Neural cell (in vitro differentiated cells): ENCODE data around the gene MPL. TPM values are rescaled to one million over a fixed set of nuclear protein-coding genes. Genes with fewer than 3 reads are reported as not detected.

Experiments used
- H2AFZ ChIP-seq: fragments of 200-600, 300-800 bp; sonication (generic), shearing (Covaris generic); 2 replicates; pipeline ENCODE4 v1.6.0; 2014; ENCODE audit warnings: low read depth, mild to moderate bottlenecking, antibody characterized with exemption, low read length, moderate library complexity
- H3F3A ChIP-seq: fragments of 200-600 bp; shearing (Covaris generic); 2 replicates; pipeline ENCODE4 v1.6.1; 2016; ENCODE audit warnings: mild to moderate bottlenecking, moderate library complexity, mixed read lengths, antibody characterized with exemption, low read length; ENCODE audit not compliant: insufficient read depth, poor library complexity, severe bottlenecking
- H3K27ac ChIP-seq: fragments of 200-600, 300-800 bp; sonication (generic), shearing (Covaris generic); 2 replicates; pipeline ENCODE4 v1.5.1; 2014; ENCODE audit warnings: mild to moderate bottlenecking, low read length, moderate library complexity
- H3K27me3 ChIP-seq: fragments of 300-800, 200-600 bp; sonication (generic), shearing (Covaris generic); 2 replicates; pipeline ENCODE4 v1.6.0; 2014; ENCODE audit warnings: mild to moderate bottlenecking, low read depth, low read length, moderate library complexity; ENCODE audit not compliant: insufficient read depth
- H3K36me3 ChIP-seq: fragments of 300-800, 200-600 bp; sonication (generic), shearing (Covaris generic); 2 replicates; pipeline ENCODE4 v1.5.1; 2014; ENCODE audit warnings: mild to moderate bottlenecking, antibody characterized with exemption, low read length, moderate library complexity; ENCODE audit not compliant: insufficient read depth
- H3K4me2 ChIP-seq: fragments of 300-800, 200-600 bp; sonication (generic), shearing (Covaris generic); 2 replicates; pipeline ENCODE4 v1.6.0; 2014; ENCODE audit warnings: mild to moderate bottlenecking, low read length
- H3K4me3 ChIP-seq: fragments of 300-800, 200-600 bp; sonication (generic), shearing (Covaris generic); 2 replicates; pipeline ENCODE4 v1.5.1; 2014; ENCODE audit warnings: mild to moderate bottlenecking, low read length, moderate library complexity
- H3K79me2 ChIP-seq: fragments of 200-600 bp; shearing (Covaris generic); replicated peaks from 2 replicates; pipeline ENCODE4 v1.6.0; 2014; ENCODE audit warnings: mild to moderate bottlenecking, low read length, moderate library complexity; ENCODE audit not compliant: insufficient read depth
- H3K9ac ChIP-seq: fragments of 300-800, 200-600 bp; sonication (generic), shearing (Covaris generic); 2 replicates; pipeline ENCODE4 v1.6.1; 2016; ENCODE audit warnings: mild to moderate bottlenecking, low read length, mixed read lengths
- H3K9me2 ChIP-seq: fragments of 200-600 bp; shearing (Covaris generic); 2 replicates; pipeline ENCODE4 v1.6.1; 2016; ENCODE audit warnings: mild to moderate bottlenecking, low read length, mixed read lengths; ENCODE audit not compliant: insufficient read depth
- H3K9me3 ChIP-seq: fragments of 200-600, 300-800 bp; sonication (generic), shearing (Covaris generic); 2 replicates; pipeline ENCODE4 v1.6.1; 2016; ENCODE audit warnings: mild to moderate bottlenecking, mixed run types, low read length, moderate library complexity, mixed read lengths
- H4K20me1 ChIP-seq: fragments of 200-600 bp; shearing (Covaris generic); 2 replicates; pipeline ENCODE4 v1.6.1; 2016; ENCODE audit warnings: mild to moderate bottlenecking, mixed run types; ENCODE audit not compliant: insufficient read depth
- EP300 ChIP-seq: fragments of 450-650 bp; conservative IDR thresholded peaks from 2 replicates; pipeline ENCODE4 v1.6.1; 2014; ENCODE audit warnings: antibody characterized with exemption, mild to moderate bottlenecking, moderate library complexity; ENCODE audit not compliant: poor library complexity, severe bottlenecking
- EZH2 ChIP-seq: fragments of 200-600, 300-800 bp; shearing (Covaris generic), sonication (generic); IDR thresholded peaks from 2 replicates; pipeline ENCODE4 v1.6.1; 2014; ENCODE audit warnings: antibody characterized with exemption, low read length, borderline replicate concordance, mild to moderate bottlenecking; ENCODE audit not compliant: insufficient read depth, poor library complexity, severe bottlenecking
- MXI1 ChIP-seq: fragments of 450-650 bp; conservative IDR thresholded peaks from 2 replicates; pipeline ENCODE4 v1.6.1; 2014; ENCODE audit warnings: antibody characterized with exemption, mild to moderate bottlenecking; ENCODE audit not compliant: poor library complexity, severe bottlenecking
- POLR2AphosphoS5 ChIP-seq: IDR thresholded peaks from 2 replicates; pipeline ENCODE4 v1.6.1; 2012
- RAD21 ChIP-seq: fragments of 450-650 bp; conservative IDR thresholded peaks from 2 replicates; pipeline ENCODE4 v1.6.1; 2014; ENCODE audit warnings: antibody characterized with exemption, mild to moderate bottlenecking, moderate library complexity
- SMC3 ChIP-seq: fragments of 450-650 bp; conservative IDR thresholded peaks from 2 replicates; pipeline ENCODE4 v1.6.1; 2014; ENCODE audit warnings: antibody characterized with exemption, mild to moderate bottlenecking, moderate library complexity; ENCODE audit not compliant: poor library complexity
- TAF1 ChIP-seq: IDR thresholded peaks from 2 replicates; pipeline ENCODE4 v1.6.1; 2012; ENCODE audit warnings: low read depth
- polyA plus RNA-seq: library from polyadenylated mRNA; depleted of rRNA; stranded (reverse); fragments of >200 nt; gene quantifications from 2 replicates; pipeline ENCODE4 v1.2.3, GENCODE V29; 2014
- TF ChIP-seq, protein P1 (sequence below): fragments of 450-650 bp; IDR thresholded peaks from 2 replicates; pipeline ENCODE4 v1.5.1; 2014; ENCODE audit warnings: antibody characterized with exemption, mild to moderate bottlenecking, moderate library complexity; ENCODE audit not compliant: poor library complexity, severe bottlenecking
- TF ChIP-seq, protein P2 (sequence below): IDR thresholded peaks from 2 replicates; pipeline ENCODE4 v1.6.1; 2012; ENCODE audit warnings: borderline replicate concordance

MPL gene
- polyA plus RNA-seq, 1 donor from 2014 or later, result not detected

DNA sequence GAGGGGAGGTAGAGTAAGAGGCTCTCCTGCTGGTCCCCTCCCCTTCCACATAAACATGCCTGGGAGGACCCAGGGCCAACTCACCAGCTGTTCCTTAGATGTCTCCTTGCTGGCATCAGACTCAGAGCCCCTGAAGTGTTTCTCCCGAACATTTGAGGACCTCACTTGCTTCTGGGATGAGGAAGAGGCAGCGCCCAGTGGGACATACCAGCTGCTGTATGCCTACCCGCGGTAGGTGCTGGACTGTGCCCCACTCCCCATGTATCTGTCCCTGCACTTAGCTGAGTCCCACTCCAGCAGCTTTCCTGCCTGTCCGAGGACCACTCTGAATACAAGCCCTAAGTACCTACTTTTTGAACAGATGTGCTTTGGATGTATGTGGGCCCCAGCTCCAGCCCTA lies 383 bp downstream of the MPL start:
- no peak overlapping the region for H2AFZ ChIP-seq
- H3K27ac ChIP-seq, result no peak overlapping the region
- H4K20me1 ChIP-seq, result no peaks in the 10 kb centered on the region
- H3K9me2 ChIP-seq, result no peaks in the 10 kb centered on the region
- no peaks in the 10 kb centered on the region for H3F3A ChIP-seq
- H3K4me3 ChIP-seq, result no peak overlapping the region
- H3K4me2 ChIP-seq, result no peak overlapping the region
- TF ChIP-seq POLR2AphosphoS5 (no peak), EP300 (no peak)
- no peaks in the 10 kb centered on the region for H3K9me3 ChIP-seq
- no peaks in the 10 kb centered on the region for H3K79me2 ChIP-seq
- no peaks in the 10 kb centered on the region for H3K36me3 ChIP-seq
- no peaks in the 10 kb centered on the region for H3K27me3 ChIP-seq
- H3K9ac ChIP-seq, result no peak overlapping the region

GRCh38 chr1:43339584-43340232 lies 2.1 kb downstream of the MPL start:
- Histone ChIP-seq H3K4me3 (no peak overlapping the region), H2AFZ (no peak overlapping the region), H3K9ac (no peak overlapping the region), H3K36me3 (no peaks in the 10 kb centered on the region), H3K9me2 (no peaks in the 10 kb centered on the region), H3K9me3 (no peaks in the 10 kb centered on the region), H3K27me3 (no peaks in the 10 kb centered on the region), H3K79me2 (no peaks in the 10 kb centered on the region), H3K27ac (no peak overlapping the region), H3F3A (no peaks in the 10 kb centered on the region), H4K20me1 (no peaks in the 10 kb centered on the region), H3K4me2 (no peak overlapping the region)
- TF ChIP-seq SMC3 (no peak), POLR2AphosphoS5 (no peak), TAF1 (no peak), RAD21 (no peak), EZH2 (no peak), MXI1 (no peak), EP300 (no peak)
- TF ChIP-seq, protein P1, sequence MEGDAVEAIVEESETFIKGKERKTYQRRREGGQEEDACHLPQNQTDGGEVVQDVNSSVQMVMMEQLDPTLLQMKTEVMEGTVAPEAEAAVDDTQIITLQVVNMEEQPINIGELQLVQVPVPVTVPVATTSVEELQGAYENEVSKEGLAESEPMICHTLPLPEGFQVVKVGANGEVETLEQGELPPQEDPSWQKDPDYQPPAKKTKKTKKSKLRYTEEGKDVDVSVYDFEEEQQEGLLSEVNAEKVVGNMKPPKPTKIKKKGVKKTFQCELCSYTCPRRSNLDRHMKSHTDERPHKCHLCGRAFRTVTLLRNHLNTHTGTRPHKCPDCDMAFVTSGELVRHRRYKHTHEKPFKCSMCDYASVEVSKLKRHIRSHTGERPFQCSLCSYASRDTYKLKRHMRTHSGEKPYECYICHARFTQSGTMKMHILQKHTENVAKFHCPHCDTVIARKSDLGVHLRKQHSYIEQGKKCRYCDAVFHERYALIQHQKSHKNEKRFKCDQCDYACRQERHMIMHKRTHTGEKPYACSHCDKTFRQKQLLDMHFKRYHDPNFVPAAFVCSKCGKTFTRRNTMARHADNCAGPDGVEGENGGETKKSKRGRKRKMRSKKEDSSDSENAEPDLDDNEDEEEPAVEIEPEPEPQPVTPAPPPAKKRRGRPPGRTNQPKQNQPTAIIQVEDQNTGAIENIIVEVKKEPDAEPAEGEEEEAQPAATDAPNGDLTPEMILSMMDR, result no peak
- TF ChIP-seq, protein P2, sequence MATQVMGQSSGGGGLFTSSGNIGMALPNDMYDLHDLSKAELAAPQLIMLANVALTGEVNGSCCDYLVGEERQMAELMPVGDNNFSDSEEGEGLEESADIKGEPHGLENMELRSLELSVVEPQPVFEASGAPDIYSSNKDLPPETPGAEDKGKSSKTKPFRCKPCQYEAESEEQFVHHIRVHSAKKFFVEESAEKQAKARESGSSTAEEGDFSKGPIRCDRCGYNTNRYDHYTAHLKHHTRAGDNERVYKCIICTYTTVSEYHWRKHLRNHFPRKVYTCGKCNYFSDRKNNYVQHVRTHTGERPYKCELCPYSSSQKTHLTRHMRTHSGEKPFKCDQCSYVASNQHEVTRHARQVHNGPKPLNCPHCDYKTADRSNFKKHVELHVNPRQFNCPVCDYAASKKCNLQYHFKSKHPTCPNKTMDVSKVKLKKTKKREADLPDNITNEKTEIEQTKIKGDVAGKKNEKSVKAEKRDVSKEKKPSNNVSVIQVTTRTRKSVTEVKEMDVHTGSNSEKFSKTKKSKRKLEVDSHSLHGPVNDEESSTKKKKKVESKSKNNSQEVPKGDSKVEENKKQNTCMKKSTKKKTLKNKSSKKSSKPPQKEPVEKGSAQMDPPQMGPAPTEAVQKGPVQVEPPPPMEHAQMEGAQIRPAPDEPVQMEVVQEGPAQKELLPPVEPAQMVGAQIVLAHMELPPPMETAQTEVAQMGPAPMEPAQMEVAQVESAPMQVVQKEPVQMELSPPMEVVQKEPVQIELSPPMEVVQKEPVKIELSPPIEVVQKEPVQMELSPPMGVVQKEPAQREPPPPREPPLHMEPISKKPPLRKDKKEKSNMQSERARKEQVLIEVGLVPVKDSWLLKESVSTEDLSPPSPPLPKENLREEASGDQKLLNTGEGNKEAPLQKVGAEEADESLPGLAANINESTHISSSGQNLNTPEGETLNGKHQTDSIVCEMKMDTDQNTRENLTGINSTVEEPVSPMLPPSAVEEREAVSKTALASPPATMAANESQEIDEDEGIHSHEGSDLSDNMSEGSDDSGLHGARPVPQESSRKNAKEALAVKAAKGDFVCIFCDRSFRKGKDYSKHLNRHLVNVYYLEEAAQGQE, result no peak
